NT2/D1 (cell line): Measurements from ENCODE around the gene RMRP.

Source experiments
- SUZ12 ChIP-seq: IDR thresholded peaks from 2 replicates; pipeline ENCODE4 v1.6.1; 2011; ENCODE audit not compliant: insufficient read length, insufficient read depth; ENCODE audit errors: extremely low read depth
- ZNF274 ChIP-seq: IDR thresholded peaks from 2 replicates; pipeline ENCODE4 v1.6.1; 2011; ENCODE audit warnings: mild to moderate bottlenecking, low read depth, low read length

GRCh38 chr9:35684921-35685320 lies 27.1 kb upstream of the RMRP start:
- no peak for TF ChIP-seq ZNF274
- TF ChIP-seq SUZ12, result no peak
